Calu3 (cell line): ENCODE measurements around the gene SCAPER. TPM values are rescaled to one million over a fixed set of nuclear protein-coding genes. Genes with fewer than 3 reads are reported as not detected.

Experiments
- BruUV-seq: library from RNA; stranded (reverse); fragments of 400-500 nt; replicated peaks from 2 replicates; lab custom pipeline; 2021; lab: Mats Ljungman, UMichigan
- CTCF ChIA-PET: fragments of 300-600 bp; sonication (Branson Sonifier 250); formaldehyde crosslinking; loops from one replicate; lab custom pipeline; 2022; ENCODE audit warnings: antibody characterized with exemption; lab: Charles Lee
- DNase-seq: peaks from one replicate; pipeline ENCODE4 v3.0.0; 2022
- H3K27ac Mint-ChIP-seq: one replicate; pipeline ENCODE4 v1.8.0; 2022; ENCODE audit warnings: mixed read lengths; ENCODE audit not compliant: unreplicated experiment
- H3K27me3 Mint-ChIP-seq: one replicate; pipeline ENCODE4 v1.8.0; 2022; ENCODE audit warnings: mixed read lengths; ENCODE audit not compliant: unreplicated experiment
- H3K36me3 Mint-ChIP-seq: one replicate; pipeline ENCODE4 v1.8.0; 2022; ENCODE audit warnings: mild to moderate bottlenecking, moderate library complexity, mixed read lengths; ENCODE audit not compliant: insufficient read depth, unreplicated experiment
- H3K4me1 Mint-ChIP-seq: one replicate; pipeline ENCODE4 v1.8.0; 2022; ENCODE audit warnings: mild to moderate bottlenecking, low read depth, mixed read lengths; ENCODE audit not compliant: unreplicated experiment
- H3K4me3 Mint-ChIP-seq: one replicate; pipeline ENCODE4 v1.8.0; 2022; ENCODE audit warnings: mild to moderate bottlenecking, low read depth, moderate library complexity, mixed read lengths; ENCODE audit not compliant: unreplicated experiment
- H3K9me3 Mint-ChIP-seq: one replicate; pipeline ENCODE4 v1.8.0; 2022; ENCODE audit warnings: low read depth, mixed read lengths; ENCODE audit not compliant: unreplicated experiment
- intact Hi-C: fragments of 100-400 bp; cut with micrococcal nuclease; formaldehyde crosslinking; loops from one replicate; pipeline ENCODE4 v1.10.0; 2022; ENCODE audit not compliant: unreplicated experiment
- total RNA-seq: library from RNA; stranded (reverse); gene quantifications from 2 replicates; pipeline ENCODE4 v1.2.3, GENCODE V29; 2022
- TF ChIP-seq, protein P1 (sequence below): fragments of 200-600 bp; IDR thresholded peaks from one replicate; pipeline ENCODE4 v1.8.0; 2022; ENCODE audit warnings: antibody characterized with exemption; ENCODE audit not compliant: unreplicated experiment

SCAPER gene
- total RNA-seq, 1 experiment from 2014 or later: 34.8 TPM

- Mint-ChIP-seq H3K4me3 (no peak overlapping the region), H3K36me3 (no peaks in the 10 kb centered on the region), H3K9me3 (no peaks in the 10 kb centered on the region), H3K4me1 (no peaks in the 10 kb centered on the region), H3K27ac (no peak overlapping the region), H3K27me3 (no peaks in the 10 kb centered on the region)
- DNase-seq: no peak
- TF ChIP-seq, protein P1, sequence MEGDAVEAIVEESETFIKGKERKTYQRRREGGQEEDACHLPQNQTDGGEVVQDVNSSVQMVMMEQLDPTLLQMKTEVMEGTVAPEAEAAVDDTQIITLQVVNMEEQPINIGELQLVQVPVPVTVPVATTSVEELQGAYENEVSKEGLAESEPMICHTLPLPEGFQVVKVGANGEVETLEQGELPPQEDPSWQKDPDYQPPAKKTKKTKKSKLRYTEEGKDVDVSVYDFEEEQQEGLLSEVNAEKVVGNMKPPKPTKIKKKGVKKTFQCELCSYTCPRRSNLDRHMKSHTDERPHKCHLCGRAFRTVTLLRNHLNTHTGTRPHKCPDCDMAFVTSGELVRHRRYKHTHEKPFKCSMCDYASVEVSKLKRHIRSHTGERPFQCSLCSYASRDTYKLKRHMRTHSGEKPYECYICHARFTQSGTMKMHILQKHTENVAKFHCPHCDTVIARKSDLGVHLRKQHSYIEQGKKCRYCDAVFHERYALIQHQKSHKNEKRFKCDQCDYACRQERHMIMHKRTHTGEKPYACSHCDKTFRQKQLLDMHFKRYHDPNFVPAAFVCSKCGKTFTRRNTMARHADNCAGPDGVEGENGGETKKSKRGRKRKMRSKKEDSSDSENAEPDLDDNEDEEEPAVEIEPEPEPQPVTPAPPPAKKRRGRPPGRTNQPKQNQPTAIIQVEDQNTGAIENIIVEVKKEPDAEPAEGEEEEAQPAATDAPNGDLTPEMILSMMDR: no peak
- intact Hi-C loops: no loop called here
- CTCF ChIA-PET: no interaction called here
- no TSS peak for BruUV-seq
Measured at GRCh38 chr15:76382987-76383728, 522.0 kb downstream of the SCAPER start.

DNA sequence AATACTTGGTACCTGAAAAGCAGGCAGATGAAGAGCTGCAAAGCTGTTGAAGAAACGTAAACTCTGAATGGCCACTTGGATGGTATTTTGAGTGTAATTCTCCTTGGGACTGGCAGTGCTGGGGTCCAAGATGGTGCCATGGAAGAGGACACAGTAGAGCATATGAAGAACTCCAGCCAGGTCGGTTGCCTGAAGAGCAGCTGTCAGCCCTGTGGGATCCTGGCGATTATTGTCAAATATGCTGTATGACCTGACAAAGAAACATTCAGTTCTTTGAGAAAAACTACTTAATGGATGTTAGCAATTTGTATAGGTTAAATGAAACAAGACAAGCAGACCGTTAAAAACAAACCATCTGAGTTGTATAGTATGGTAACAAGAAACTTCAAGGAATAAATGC is 523.8 kb downstream of the SCAPER start:
- Mint-ChIP-seq H3K9me3 (no peaks in the 10 kb centered on the region), H3K27ac (no peak overlapping the region), H3K4me1 (no peaks in the 10 kb centered on the region), H3K4me3 (no peak overlapping the region), H3K36me3 (no peaks in the 10 kb centered on the region), H3K27me3 (no peaks in the 10 kb centered on the region)
- CTCF ChIA-PET: no interaction called here
- intact Hi-C loops: no loop called here
- TF ChIP-seq, protein P1: no peak
- BruUV-seq: no TSS peak
- DNase-seq: no peak

DNA sequence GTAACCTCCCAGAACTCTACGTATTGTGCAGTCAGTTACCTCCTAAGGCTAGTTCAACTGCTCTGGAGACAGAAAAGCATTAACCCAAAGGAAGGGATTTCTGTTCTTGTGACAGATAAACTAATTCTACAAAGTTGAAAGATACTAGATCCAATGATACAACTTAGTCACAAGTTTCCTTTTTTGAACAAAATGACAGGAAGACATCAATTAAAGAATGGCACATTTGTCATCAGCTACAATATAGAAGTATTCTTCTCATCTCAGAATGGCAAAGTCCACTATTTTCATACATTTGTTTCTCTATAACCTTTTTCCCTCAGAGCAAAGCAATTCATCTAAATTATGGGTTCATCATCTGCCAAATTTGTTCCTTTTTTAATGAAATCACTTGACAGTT is 524.9 kb downstream of the SCAPER start:
- no peak overlapping the region for H3K27ac Mint-ChIP-seq
- intact Hi-C loops: no loop called here
- TF ChIP-seq, protein P1: no peak
- H3K9me3 Mint-ChIP-seq: no peaks in the 10 kb centered on the region
- no peak for DNase-seq
- CTCF ChIA-PET: no interaction called here
- BruUV-seq: no TSS peak
- H3K27me3 Mint-ChIP-seq: no peaks in the 10 kb centered on the region
- no peak overlapping the region for H3K4me3 Mint-ChIP-seq
- no peaks in the 10 kb centered on the region for H3K36me3 Mint-ChIP-seq
- no peaks in the 10 kb centered on the region for H3K4me1 Mint-ChIP-seq

- BruUV-seq: no TSS peak
- H3K27ac Mint-ChIP-seq: no peak overlapping the region
- H3K4me1 Mint-ChIP-seq: no peaks in the 10 kb centered on the region
- H3K4me3 Mint-ChIP-seq: no peak overlapping the region
- DNase-seq: no peak
- TF ChIP-seq, protein P1: no peak
- H3K36me3 Mint-ChIP-seq: no peaks in the 10 kb centered on the region
- no peaks in the 10 kb centered on the region for H3K9me3 Mint-ChIP-seq
- intact Hi-C loops: no loop called here
- CTCF ChIA-PET: interaction anchor here (0.6 kb wide), 1 partner anchor 374 kb away, joined by 8 read pairs; no protein-coding TSS in a partner anchor
- H3K27me3 Mint-ChIP-seq: no peaks in the 10 kb centered on the region
Measured at GRCh38 chr15:76378691-76379090, 526.4 kb downstream of the SCAPER start.
